VCaP (cell line): ENCODE measurements around the gene SDS.

ENCODE experiments used
- H3K27ac ChIP-seq: fragments of 450-650 bp; 2 replicates; pipeline ENCODE4 v1.5.1; 2017
- CTCF ChIP-seq: fragments of 450-650 bp; conservative IDR thresholded peaks from 2 replicates; pipeline ENCODE4 v1.5.1; 2017; ENCODE audit warnings: mild to moderate bottlenecking, moderate library complexity

The SDS gene

GRCh38 chr12:113347892-113348291 lies 55.8 kb downstream of the SDS start:
- TF ChIP-seq CTCF: no peak
- no peak overlapping the region for H3K27ac ChIP-seq

- TF ChIP-seq CTCF: no peak
Measured at GRCh38 chr12:113347107-113347506, 56.6 kb downstream of the SDS start.

DNA sequence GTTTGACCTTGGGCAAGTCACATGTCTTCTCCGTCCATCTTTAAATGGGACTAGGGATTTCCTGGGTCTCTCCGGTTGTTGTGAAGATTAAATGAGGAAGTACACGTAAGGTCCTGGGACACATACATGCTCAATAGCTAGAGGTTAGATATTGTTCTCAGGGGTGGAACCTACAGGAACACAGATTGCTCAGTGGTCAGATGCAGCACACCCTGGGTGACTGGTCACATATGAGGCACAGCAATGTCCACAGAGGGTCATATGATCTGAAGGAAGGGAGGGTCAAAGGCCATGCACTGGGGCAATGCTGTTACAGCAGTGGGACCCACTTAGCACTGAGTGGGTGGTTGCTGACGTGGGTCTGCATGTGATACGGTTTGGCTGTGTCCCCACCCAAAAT lies 57.3 kb downstream of the SDS start:
- TF ChIP-seq CTCF: no peak
- H3K27ac ChIP-seq: no peak overlapping the region

More at GRCh38 chr12:113347107-113347506, 56.6 kb downstream of the SDS start:
- no peak overlapping the region for H3K27ac ChIP-seq

- no peak for TF ChIP-seq CTCF
- no peak overlapping the region for H3K27ac ChIP-seq
Measured at GRCh38 chr12:113345318-113345717, 58.4 kb downstream of the SDS start.
